ENCODE data around the gene MVD.

DNA sequence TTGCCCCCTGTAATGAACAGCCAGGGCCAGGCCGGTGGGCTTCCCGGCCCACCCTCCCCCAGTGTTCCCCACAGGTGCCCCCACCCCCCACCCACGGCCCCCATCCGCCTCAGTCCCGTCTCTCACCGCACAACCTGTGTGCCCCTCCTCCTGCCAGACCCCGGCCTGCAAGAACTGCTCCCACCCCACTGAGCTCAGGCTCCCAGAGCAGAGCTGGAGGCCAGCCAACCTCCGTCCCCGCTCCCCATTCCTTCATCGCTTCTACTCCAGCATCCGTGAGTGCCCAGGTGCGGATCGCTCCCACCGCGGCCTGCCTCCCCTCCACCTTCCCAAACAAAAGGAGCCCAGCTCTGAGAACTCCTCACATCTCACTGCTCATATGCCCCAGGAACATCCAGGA is 4.2 kb downstream of the MVD start:
- TF ChIP-seq POLR2AphosphoS5 (IDR thresholded peaks at IDR 0.05; ENCODE audit: low read depth) (no peak), EZH2 (IDR thresholded peaks at IDR 0.05; ENCODE audit: low read depth, unreplicated experiment) (no peak), EZH2phosphoT487 (IDR thresholded peaks at IDR 0.05; ENCODE audit: unreplicated experiment) (no peak), CREB1 (CRISPR knock-in tag; IDR thresholded peaks at IDR 0.05; ENCODE audit: low read depth) (no peak), JUNB (IDR thresholded peaks at IDR 0.05; ENCODE audit: unreplicated experiment) (no peak), ZNF114 (CRISPR knock-in tag; IDR thresholded peaks at IDR 0.05) (no peak), STAT1 (IDR thresholded peaks at IDR 0.05; ENCODE audit: unreplicated experiment) (no peak), NANOG (IDR thresholded peaks at IDR 0.05; ENCODE audit: borderline replicate concordance) (no peak), ZNF331 (CRISPR knock-in tag; IDR thresholded peaks at IDR 0.05; ENCODE audit: low read depth) (no peak)
- TF ChIP-seq, protein P1, sequence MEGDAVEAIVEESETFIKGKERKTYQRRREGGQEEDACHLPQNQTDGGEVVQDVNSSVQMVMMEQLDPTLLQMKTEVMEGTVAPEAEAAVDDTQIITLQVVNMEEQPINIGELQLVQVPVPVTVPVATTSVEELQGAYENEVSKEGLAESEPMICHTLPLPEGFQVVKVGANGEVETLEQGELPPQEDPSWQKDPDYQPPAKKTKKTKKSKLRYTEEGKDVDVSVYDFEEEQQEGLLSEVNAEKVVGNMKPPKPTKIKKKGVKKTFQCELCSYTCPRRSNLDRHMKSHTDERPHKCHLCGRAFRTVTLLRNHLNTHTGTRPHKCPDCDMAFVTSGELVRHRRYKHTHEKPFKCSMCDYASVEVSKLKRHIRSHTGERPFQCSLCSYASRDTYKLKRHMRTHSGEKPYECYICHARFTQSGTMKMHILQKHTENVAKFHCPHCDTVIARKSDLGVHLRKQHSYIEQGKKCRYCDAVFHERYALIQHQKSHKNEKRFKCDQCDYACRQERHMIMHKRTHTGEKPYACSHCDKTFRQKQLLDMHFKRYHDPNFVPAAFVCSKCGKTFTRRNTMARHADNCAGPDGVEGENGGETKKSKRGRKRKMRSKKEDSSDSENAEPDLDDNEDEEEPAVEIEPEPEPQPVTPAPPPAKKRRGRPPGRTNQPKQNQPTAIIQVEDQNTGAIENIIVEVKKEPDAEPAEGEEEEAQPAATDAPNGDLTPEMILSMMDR (conservative IDR thresholded peaks at IDR 0.05; ENCODE audit: low read depth in 2 of 2), result no peak
- TF ChIP-seq, protein P2, sequence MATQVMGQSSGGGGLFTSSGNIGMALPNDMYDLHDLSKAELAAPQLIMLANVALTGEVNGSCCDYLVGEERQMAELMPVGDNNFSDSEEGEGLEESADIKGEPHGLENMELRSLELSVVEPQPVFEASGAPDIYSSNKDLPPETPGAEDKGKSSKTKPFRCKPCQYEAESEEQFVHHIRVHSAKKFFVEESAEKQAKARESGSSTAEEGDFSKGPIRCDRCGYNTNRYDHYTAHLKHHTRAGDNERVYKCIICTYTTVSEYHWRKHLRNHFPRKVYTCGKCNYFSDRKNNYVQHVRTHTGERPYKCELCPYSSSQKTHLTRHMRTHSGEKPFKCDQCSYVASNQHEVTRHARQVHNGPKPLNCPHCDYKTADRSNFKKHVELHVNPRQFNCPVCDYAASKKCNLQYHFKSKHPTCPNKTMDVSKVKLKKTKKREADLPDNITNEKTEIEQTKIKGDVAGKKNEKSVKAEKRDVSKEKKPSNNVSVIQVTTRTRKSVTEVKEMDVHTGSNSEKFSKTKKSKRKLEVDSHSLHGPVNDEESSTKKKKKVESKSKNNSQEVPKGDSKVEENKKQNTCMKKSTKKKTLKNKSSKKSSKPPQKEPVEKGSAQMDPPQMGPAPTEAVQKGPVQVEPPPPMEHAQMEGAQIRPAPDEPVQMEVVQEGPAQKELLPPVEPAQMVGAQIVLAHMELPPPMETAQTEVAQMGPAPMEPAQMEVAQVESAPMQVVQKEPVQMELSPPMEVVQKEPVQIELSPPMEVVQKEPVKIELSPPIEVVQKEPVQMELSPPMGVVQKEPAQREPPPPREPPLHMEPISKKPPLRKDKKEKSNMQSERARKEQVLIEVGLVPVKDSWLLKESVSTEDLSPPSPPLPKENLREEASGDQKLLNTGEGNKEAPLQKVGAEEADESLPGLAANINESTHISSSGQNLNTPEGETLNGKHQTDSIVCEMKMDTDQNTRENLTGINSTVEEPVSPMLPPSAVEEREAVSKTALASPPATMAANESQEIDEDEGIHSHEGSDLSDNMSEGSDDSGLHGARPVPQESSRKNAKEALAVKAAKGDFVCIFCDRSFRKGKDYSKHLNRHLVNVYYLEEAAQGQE (IDR thresholded peaks at IDR 0.05; ENCODE audit: unreplicated experiment), result no peak
- TF ChIP-seq, protein P3, sequence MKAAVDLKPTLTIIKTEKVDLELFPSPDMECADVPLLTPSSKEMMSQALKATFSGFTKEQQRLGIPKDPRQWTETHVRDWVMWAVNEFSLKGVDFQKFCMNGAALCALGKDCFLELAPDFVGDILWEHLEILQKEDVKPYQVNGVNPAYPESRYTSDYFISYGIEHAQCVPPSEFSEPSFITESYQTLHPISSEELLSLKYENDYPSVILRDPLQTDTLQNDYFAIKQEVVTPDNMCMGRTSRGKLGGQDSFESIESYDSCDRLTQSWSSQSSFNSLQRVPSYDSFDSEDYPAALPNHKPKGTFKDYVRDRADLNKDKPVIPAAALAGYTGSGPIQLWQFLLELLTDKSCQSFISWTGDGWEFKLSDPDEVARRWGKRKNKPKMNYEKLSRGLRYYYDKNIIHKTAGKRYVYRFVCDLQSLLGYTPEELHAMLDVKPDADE (IDR thresholded peaks at IDR 0.05), result no peak

Measured in GM23338 (cell line).